ENCODE results near the gene KCND3.

The KCND3 gene

DNA sequence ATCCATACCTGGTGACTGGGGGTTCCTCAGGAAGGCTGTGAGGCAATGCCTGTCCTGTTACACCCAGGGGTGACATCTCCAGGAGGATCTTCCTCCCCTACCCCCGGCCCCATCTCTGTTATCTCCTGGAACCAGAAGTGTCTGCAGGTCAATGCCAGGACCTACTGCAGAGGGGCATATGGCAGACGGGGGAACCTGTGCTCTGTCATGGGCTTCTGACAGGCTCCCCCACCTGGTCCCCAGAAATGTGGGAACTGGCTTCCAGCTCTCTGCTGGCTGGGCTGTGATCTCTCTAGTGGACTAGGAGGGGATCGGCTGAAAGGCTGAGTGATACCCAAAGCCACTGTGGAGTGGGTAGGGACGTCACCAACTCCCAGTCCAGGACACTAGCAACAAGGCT lies 21.0 kb downstream of the KCND3 start:
- DNase-seq (ENCODE audit: low read depth, low spot score) = no peak
- POLR2A ChIA-PET = no interaction called here
- CTCF ChIA-PET = no interaction called here
- H3K4me3 ChIP-seq (ENCODE audit: low read depth, low read length) = no peak overlapping the region
- TF ChIP-seq, protein P1, sequence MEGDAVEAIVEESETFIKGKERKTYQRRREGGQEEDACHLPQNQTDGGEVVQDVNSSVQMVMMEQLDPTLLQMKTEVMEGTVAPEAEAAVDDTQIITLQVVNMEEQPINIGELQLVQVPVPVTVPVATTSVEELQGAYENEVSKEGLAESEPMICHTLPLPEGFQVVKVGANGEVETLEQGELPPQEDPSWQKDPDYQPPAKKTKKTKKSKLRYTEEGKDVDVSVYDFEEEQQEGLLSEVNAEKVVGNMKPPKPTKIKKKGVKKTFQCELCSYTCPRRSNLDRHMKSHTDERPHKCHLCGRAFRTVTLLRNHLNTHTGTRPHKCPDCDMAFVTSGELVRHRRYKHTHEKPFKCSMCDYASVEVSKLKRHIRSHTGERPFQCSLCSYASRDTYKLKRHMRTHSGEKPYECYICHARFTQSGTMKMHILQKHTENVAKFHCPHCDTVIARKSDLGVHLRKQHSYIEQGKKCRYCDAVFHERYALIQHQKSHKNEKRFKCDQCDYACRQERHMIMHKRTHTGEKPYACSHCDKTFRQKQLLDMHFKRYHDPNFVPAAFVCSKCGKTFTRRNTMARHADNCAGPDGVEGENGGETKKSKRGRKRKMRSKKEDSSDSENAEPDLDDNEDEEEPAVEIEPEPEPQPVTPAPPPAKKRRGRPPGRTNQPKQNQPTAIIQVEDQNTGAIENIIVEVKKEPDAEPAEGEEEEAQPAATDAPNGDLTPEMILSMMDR (IDR thresholded peaks at IDR 0.05; ENCODE audit: insufficient read depth, low read length, missing control alignments) = no peak

DNA sequence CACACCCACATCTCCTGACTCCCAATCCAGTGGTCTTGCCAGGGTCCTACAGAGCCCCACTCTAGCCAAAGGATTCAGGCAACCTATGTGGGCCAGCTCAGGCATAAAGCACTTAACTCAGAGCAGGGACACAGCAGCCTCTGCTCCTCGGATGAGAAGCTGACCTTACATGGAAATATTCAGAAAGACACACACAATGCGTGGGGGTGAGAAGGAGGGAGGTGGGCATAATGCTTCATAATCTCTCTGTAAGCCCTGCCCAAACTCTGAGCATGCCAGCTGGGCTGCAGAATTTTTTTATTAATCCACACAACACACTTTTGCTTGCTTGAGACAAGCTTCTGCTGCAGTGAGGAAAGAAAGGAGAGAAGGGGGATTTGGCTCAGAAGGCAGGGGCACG lies 21.6 kb downstream of the KCND3 start:
- ChIA-PET CTCF (no interaction called here), POLR2A (no interaction called here)
- TF ChIP-seq, protein P1 (IDR thresholded peaks at IDR 0.05; ENCODE audit: insufficient read depth, low read length, missing control alignments) = no peak
- H3K4me3 ChIP-seq (ENCODE audit: low read depth, low read length) = no peak overlapping the region
- no peak for DNase-seq (ENCODE audit: low read depth, low spot score)

GRCh38 chr1:111967067-111967690 lies 22.3 kb downstream of the KCND3 start:
- POLR2A ChIA-PET = no interaction called here
- H3K4me3 ChIP-seq (ENCODE audit: low read depth, low read length) = no peak overlapping the region
- TF ChIP-seq, protein P1 (IDR thresholded peaks at IDR 0.05; ENCODE audit: insufficient read depth, low read length, missing control alignments) = no peak
- no peak for DNase-seq (ENCODE audit: low read depth, low spot score)
- CTCF ChIA-PET = no interaction called here

- ChIA-PET POLR2A (no interaction called here), CTCF (no interaction called here)
- TF ChIP-seq, protein P1 (IDR thresholded peaks at IDR 0.05; ENCODE audit: insufficient read depth, low read length, missing control alignments) = no peak
- H3K4me3 ChIP-seq (ENCODE audit: low read depth, low read length) = no peak overlapping the region
- DNase-seq (ENCODE audit: low read depth, low spot score) = no peak
Measured at GRCh38 chr1:111965781-111966443, 23.6 kb downstream of the KCND3 start.

DNA sequence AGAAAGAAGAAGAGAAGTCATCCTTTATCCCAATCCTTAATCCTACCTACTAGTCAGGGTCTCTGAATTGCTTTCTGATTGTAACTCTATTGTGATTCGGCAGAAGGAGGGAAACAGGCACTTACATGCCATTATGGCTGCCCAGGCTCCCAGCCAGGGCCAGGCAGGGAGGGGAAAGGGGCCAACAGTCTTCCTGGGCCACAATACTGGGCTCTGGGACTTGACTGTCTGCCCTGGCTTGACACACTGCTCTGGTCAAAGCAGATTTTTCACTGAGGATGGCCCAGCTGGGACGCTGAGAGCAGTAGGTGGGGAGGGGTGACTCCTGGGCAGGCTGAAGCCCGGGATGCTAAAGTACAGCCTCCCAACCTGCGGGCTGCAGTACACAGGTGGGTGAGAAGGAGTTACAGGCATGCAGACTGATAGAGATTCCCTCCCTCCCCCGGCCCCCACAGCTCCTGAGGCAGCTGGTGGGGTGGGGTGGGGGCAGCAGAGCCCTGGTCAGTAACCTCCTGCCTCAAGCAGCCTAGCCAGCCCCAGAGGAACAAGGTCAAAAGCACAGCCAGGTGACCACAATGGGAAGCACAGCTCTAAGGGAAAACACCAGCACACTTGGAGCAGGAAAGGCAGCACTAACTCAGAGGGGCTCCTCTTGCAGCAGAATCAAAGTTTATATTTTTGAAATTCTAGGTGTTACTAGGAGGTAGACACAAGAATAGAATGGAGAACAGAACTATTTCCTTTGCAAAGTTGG lies 25.3 kb downstream of the KCND3 start:
- TF ChIP-seq, protein P1 (IDR thresholded peaks at IDR 0.05; ENCODE audit: insufficient read depth, low read length, missing control alignments) = no peak
- H3K4me3 ChIP-seq (ENCODE audit: low read depth, low read length) = no peak overlapping the region
- no peak for DNase-seq (ENCODE audit: low read depth, low spot score)
- CTCF ChIA-PET = no interaction called here
- POLR2A ChIA-PET = no interaction called here

- ChIA-PET CTCF (no interaction called here), POLR2A (no interaction called here)
- TF ChIP-seq, protein P1 (IDR thresholded peaks at IDR 0.05; ENCODE audit: insufficient read depth, low read length, missing control alignments) = no peak
- no peak overlapping the region for H3K4me3 ChIP-seq (ENCODE audit: low read depth, low read length)
- no peak for DNase-seq (ENCODE audit: low read depth, low spot score)
Measured at GRCh38 chr1:111961773-111962565, 27.5 kb downstream of the KCND3 start.

Measured in AG04449 (cell line).